GM13976 (cell line): ENCODE measurements around the gene ALOX12.
"Not testable (repeated sequence)": the region's sequence is repeated elsewhere in the genome, so short reads cannot be mapped to it uniquely, and the experiment has no call there.

ENCODE experiments used
- DNase-seq: peaks from one replicate; pipeline ENCODE4 v3.0.0; 2012; ENCODE audit warnings: low spot score
- in situ Hi-C: fragments of 300-500 bp; cut with MboI; formaldehyde crosslinking; loops from one replicate; pipeline ENCODE4 v1.12.0; 2022; ENCODE audit warnings: low sequenced_read_pairs, mixed read lengths, inconsistent platforms; ENCODE audit not compliant: unreplicated experiment
- TF ChIP-seq, protein P1 (sequence below): IDR thresholded peaks from 2 replicates; pipeline ENCODE4 v1.5.1; 2012; ENCODE audit warnings: borderline replicate concordance, mild to moderate bottlenecking; ENCODE audit not compliant: insufficient read depth; ENCODE audit errors: extremely low read depth, missing control alignments, control extremely low read depth

Gene ALOX12, protein sequence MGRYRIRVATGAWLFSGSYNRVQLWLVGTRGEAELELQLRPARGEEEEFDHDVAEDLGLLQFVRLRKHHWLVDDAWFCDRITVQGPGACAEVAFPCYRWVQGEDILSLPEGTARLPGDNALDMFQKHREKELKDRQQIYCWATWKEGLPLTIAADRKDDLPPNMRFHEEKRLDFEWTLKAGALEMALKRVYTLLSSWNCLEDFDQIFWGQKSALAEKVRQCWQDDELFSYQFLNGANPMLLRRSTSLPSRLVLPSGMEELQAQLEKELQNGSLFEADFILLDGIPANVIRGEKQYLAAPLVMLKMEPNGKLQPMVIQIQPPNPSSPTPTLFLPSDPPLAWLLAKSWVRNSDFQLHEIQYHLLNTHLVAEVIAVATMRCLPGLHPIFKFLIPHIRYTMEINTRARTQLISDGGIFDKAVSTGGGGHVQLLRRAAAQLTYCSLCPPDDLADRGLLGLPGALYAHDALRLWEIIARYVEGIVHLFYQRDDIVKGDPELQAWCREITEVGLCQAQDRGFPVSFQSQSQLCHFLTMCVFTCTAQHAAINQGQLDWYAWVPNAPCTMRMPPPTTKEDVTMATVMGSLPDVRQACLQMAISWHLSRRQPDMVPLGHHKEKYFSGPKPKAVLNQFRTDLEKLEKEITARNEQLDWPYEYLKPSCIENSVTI

DNA sequence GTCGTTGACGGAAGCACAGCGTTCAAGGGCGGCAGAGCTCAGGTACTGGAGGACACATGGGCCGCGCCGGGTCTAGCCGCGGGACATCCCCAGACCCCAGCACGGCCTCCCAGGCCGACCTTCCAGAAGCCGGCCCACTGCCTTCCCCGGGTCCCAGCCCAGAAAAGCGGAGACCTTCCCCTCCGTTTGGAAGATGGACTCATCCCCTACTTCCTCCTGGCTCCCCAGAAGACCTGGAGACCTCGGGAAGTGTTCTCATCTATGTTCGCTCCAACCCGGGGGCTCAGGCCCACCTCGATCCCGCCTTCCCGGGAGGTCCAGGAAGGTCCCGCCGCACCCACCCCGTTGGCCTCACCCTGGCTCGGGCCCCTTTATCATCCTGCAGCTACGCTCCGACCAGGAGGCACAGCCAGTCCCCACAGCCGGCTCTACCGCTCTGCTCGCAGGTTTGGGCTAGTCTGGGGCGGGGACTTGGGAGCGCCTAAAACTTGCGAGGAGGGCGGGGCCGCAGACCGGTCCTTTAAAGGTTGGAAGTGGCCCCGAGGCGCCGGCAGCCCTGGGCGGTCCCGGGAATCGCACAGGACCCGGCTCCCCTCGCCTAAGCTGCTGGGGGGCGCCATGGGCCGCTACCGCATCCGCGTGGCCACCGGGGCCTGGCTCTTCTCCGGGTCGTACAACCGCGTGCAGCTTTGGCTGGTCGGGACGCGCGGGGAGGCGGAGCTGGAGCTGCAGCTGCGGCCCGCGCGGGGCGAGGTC is at the start of gene ALOX12:
Gene ALOX12, plus strand, starts transcription at position 550 of the 756 bp plus-strand sequence. Its CDS starts 69 bp downstream, at position 619.
- DNase-seq = no peak
- in situ Hi-C loops = no loop called here
- TF ChIP-seq, protein P1, sequence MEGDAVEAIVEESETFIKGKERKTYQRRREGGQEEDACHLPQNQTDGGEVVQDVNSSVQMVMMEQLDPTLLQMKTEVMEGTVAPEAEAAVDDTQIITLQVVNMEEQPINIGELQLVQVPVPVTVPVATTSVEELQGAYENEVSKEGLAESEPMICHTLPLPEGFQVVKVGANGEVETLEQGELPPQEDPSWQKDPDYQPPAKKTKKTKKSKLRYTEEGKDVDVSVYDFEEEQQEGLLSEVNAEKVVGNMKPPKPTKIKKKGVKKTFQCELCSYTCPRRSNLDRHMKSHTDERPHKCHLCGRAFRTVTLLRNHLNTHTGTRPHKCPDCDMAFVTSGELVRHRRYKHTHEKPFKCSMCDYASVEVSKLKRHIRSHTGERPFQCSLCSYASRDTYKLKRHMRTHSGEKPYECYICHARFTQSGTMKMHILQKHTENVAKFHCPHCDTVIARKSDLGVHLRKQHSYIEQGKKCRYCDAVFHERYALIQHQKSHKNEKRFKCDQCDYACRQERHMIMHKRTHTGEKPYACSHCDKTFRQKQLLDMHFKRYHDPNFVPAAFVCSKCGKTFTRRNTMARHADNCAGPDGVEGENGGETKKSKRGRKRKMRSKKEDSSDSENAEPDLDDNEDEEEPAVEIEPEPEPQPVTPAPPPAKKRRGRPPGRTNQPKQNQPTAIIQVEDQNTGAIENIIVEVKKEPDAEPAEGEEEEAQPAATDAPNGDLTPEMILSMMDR = no peak

DNA sequence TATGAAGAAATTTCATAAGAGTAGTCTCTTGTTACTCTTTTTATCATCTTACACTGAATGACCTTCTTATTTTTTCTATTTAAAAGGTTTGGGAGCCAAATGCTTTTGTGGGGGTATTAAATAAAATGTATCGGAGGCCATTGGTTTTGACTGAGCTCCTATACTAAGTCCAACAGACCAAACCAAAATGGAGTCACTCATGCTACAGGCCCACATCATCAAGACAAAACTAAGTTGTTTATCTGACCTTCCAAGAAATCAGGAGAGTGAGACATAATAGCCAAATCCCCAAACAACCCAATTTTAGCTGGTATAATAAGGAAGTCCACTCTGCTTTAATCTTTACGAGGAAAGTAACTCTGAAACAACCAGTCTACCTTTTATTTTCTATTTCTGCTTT is 48.1 kb upstream of the ALOX12 start:
- TF ChIP-seq, protein P1 = no peak
- DNase-seq = no peak
- in situ Hi-C loops = no loop called here

DNA sequence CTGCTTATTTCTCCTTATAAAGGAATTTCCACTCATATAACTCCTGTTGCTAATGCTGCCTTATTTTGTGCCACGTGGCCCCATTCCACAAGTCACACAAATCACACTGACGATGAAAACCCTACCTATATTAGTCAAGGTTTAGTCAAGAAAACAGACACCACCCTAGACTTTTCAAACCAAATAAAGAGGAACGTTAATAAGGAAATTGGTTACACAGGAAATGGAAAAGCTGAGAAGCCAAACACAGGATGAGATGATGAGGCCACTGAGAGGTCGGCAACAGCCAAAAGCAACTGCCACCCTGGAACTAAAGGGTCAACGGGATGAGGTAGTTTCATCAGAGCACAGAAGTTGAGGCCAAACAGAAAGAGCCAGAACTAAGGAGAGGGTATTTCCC is 47.3 kb upstream of the ALOX12 start:
- in situ Hi-C loops = no loop called here
- TF ChIP-seq, protein P1 = no peak
- DNase-seq = no peak

DNA sequence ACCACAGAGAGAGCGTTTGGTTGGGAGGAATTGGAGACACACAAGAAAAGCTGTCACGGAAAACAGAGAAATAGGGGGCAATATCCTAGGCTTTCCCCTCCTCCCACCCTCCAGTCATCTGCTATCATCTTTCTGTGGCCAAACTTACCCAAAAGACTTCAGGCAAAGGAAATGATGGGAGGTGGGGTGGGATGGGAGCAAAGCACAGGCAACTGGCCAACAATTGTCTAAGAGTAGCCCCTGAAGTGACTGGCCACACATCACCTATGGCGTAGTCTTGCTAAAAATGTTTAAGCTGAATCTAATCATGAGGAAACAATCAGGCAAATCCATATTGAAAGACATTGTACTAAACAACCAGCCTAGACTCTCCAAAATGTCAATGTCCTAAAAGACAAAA is 46.9 kb upstream of the ALOX12 start:
- in situ Hi-C loops = no loop called here
- DNase-seq = no peak
- TF ChIP-seq, protein P1 = no peak

DNA sequence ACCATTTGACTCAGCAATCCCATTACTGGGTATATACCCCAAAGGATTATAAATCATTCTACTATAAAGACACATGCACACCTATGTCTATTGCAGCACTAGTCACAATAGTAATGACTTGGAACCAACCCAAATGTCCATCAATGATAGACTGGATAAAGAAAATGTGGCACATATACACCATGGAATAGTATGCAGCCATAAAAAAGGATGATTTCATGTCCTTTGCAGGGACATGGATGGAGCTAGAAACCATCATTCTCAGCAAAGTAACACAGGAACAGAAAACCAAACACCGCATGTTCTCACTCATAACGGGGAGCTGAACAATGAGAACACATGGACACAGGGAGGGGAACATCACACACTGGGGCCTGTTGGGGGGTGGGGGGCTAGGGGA is 44.9 kb upstream of the ALOX12 start:
- DNase-seq, in situ Hi-C loops: not testable (repeated sequence)

DNA sequence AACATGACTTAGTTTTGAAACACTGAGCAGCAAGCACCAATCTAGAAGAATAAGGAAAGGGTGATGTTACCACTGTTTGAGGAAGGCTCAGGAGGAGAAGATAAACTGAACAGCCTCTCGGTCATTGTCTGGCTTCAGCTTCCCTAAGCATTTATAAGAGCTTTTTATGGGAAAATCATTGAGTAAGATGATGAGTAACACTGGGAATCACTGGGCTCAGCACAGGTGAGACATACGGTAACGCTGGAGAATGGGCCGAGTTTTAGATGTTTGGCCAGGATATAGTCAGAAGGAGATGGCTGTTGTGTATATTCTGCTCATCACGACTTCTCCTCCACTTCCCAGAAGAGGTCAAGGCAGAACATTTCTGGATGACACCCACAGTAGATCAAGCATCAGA is 42.2 kb upstream of the ALOX12 start:
- in situ Hi-C loops = no loop called here
- no peak for DNase-seq
- TF ChIP-seq, protein P1 = no peak
